ENCODE data around the gene TMCO4.

Gene TMCO4

GRCh38 chr1:19710825-19711611, 88.7 kb downstream of the TMCO4 start:
- no peak for DNase-seq

DNA sequence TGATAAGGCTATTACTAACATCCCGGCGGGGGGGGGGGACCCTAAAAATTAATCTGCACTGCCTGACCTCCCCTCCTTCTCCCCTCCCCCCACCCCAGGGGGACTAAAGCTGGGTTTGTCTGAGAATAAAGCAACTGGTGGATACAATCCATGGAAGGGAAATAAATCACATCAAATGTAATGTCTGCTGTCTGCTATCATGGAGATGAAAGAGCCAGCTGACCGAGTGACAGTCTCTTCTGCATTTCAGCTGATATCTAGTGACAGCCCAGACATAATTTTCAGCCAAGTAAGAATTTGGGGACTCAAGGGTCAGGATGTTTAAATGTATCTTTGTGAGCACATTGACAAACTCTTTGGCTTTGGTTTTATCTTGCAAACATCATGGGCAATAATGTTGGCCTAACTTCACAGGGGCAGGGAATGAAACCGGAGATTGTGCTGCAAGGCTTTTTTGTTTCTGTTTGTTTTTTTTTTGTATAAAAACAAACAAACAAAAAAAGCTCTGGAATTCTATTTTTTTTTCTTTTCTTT, 90.4 kb downstream of the TMCO4 start:
- DNase-seq: no peak

DNA sequence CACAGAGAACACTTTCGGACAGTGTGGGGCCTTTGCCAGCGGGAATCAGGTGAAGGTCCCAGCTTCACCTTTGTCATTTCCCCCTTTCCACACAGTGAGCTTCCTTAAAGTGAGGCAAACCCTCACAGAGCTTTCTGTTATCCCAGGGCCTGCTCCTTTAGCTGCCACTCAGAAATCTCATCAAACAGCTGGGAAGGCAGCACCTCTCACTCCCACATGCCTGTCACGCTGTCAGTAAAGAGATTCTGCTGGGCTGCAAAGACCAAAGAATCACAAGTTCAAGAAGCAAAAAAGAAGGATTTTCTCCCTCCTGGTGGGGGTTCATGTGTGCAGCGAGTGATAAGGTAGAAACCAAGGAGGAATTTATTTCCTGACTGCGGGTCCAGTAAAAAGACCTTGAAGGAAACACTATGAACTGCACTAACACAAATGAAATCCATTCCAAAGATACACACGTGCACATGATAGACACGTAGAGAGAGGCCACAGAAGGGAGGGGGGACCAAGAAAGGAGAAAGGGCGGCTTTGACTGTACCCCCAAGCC, 91.1 kb downstream of the TMCO4 start:
- DNase-seq: no peak

DNA sequence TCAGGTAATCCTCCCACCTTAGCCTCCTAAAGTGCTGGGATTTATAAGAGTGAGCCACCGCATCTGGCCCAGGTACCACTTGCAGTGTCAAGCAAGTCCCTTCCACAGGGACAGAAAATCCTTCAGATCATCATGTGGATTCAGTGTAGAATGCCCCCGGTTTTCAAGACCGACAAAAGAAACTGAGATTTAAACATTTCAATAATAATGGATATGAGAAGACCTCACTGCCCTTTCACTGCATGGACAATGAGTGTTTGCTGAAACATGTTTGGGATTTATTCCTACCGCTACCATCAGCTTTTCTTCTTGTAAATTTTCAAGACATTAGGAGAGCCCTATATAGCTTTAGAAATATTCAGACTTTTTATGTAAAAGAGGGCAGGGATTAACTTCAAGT, 93.6 kb downstream of the TMCO4 start:
- DNase-seq: no peak

GRCh38 chr1:19705464-19705863, 94.3 kb downstream of the TMCO4 start:
- DNase-seq: no peak

- no peak for DNase-seq
These were observed 95.2 kb downstream of the TMCO4 start for GRCh38 chr1:19704247-19705113.

GRCh38 chr1:19703280-19703679, 96.4 kb downstream of the TMCO4 start:
- DNase-seq: no peak

GRCh38 chr1:19700079-19700777, 99.5 kb downstream of the TMCO4 start:
- no peak for DNase-seq

DNA sequence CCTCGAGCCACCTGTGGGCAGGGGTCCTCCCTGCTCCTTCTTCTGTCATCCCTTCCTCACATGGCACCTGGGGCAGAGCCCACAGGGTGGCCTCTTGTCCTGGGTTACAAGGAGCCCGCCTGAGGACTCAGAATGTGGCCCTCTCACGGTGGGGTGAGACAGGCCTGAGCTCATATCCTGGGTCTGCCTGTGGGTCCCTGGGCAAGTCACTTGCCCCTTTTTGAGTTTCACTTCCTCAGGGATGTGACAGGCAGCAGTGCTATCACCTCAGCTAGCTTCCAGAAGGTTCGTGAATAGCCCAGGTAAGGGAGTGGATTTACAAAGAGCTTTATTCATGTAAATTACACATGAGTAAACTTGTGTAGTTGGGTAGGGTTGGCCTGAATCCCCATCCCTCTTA, 101.5 kb downstream of the TMCO4 start:
- no peak for DNase-seq

DNA sequence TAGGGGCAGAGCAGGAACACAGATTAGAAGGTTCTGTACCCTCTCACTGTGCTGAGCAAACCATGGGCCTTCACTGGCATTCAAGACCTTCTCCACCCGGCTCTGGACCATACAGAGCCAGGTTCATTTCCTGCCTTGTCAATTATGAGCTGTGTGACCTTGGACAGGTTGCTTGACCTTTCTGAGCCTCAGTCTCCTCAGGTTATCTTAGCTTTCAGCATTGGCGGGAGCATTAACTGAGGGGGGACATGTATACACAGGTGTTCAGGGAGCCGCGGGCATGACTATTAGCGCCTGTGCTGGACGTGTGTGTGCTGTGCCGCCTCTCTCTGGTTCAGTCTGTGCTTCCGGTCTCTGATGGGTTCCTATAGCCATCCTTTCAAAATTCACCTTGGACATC, 102.9 kb downstream of the TMCO4 start:
- DNase-seq: no peak

DNA sequence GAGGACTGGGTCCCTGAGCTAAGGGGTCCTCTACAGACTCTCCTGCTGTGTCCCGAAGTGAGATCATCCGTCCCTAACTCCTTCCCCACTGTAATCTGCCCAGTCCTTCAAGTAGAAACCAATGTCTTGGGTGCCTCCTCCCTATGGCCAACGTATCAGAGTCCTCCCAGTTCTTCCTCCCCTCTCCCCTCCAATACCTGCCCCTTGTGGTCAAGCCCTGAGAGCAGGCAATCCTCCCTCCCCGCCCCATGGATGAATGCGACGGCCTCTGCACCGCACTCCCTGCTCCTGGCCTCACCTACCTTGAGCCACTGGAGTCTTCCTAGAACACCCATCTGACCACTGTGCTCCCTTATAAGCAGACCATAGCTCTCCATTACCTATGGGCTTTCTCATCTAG, 103.9 kb downstream of the TMCO4 start:
- no peak for DNase-seq

- no peak for DNase-seq
These were observed 105.4 kb downstream of the TMCO4 start for GRCh38 chr1:19694298-19694697.

DNA sequence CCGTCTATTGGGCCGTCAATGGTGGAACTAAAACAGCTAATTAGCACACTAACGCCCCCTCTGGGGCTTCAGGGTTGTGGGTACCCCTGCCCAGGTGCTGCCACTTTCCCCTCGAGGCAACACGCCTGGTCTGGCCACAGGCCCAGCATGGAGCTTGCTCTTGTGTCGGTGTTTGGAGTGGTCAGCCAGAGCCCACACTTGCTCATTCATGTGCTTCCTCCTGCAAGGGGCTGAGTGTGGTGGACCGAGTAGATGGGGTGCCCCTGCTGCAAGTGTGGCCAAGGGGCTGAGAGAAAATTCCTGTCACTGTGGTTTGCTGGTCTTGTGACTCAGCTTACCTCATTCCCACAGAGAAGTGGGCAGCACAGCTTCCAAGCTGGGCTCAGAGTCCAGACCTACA, 109.4 kb downstream of the TMCO4 start:
- no peak for DNase-seq

DNA sequence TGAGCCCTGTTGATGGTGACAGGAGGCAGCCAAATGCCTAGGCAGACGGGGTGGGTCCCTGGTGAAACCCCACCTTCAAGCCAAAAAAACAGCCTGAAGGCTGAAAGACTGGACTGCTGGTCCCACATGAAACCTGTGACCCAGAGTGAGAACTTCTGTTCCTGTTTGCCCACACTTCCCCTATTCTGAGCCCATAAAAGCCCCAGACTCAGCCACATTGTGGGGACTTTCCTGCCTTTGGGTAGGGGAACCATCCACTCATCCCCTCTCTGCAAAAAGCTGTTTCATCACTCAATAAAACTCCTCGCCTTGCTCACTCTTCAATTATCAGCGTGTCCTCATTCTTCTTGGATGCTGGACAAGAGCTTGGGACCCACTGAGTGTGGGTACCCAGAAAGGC, 109.9 kb downstream of the TMCO4 start:
- DNase-seq: no peak

GRCh38 chr1:19689085-19689757, 110.5 kb downstream of the TMCO4 start:
- DNase-seq: no peak

GRCh38 chr1:19688041-19688842, 111.5 kb downstream of the TMCO4 start:
- DNase-seq: no peak

DNA sequence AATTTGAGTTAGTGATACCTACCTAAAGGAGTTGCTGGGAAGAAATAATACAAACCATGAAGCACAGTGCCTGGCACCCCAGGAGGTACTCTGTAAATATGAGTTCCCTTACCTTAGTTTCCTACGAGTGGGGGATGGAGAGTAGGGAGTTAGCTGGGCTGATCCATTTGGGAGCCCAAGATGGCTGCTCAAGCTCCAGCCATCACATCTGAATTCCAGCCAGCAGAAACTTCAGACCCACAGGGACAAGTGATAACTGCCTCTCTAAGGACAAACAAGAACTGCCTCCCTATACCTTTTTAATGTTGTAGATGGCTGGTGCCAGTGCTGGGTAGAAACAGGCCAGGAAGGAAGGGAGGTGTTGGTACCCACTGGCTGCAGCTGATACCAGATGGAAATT, 112.3 kb downstream of the TMCO4 start:
- DNase-seq: no peak

DNA sequence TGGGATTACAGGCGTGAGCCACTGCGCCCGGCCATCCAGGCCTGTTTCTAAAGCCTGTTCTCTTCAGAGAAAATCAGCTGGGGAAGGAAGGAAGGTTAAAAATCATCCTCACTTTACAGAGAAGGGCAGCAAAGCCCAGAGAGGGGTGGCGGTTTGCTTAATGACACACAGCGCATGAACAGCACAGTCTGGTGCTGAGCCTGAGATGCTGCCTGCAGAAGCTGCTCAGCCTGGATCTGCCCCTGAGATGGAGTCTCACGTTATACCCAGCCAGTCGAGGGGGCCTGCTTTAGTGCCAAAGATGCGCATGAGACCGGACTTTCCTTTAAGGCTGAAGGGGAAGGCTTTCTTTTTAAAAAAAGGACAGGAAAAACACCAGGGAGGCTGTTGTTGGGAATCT, 113.7 kb downstream of the TMCO4 start:
- DNase-seq: no peak

- DNase-seq: no peak
These were observed 115.0 kb downstream of the TMCO4 start for GRCh38 chr1:19684677-19685076.

GRCh38 chr1:19683351-19683750, 116.4 kb downstream of the TMCO4 start:
- no peak for DNase-seq

DNA sequence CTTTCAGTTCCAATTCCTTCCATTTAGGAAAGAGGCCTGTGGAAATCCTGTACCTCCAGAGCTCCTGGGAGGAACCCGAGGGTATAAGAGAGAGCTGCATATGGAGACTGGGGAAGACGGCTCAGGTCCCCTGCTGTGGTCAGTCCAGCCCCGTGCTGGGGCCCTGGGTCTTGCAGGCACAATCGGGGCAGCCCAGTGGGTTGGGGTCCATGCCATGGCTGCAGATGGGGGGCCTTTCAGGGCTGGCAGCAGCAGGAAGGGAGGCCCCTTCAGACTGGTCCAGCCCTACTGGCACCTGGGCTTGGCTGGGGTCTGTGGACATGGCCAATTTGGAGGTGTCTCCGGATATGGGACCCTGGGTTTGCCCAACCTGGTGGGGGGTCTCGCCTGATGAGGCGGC, 116.8 kb downstream of the TMCO4 start:
- no peak for DNase-seq

DNA sequence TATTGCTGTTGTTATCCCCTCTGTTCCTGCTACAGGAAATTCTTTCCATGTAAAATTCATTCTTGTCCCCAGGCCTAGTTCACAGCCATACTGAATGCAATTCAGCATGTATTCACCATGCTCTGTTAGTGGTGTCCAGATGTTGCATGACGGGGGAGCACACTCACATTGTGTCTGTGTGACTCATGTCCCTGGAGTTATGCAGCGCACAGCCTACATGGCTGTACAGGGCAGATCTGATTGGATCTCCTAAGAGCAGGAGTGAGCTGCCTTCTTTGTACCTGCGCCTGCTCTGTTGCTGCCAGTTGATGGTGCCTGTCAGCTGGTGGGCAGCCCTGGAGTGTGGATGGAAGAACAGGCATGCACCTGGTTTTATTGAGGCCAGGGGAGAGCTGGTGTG, 117.5 kb downstream of the TMCO4 start:
- DNase-seq: no peak

Data from NK-92 treated with Interleukin-12 subunit alpha and Interleukin-12 subunit beta, amount 100 ng/mL, for 24 hours (cell line).